HG03354 (cell line): ENCODE results near the gene PLB1.
"Not testable (repeated sequence)": the region's sequence is repeated elsewhere in the genome, so short reads cannot be mapped to it uniquely, and the experiment has no call there.

Source experiments
- ATAC-seq: cut with Tn5 transposase; IDR thresholded peaks from one replicate; pipeline ENCODE4 v1.9.1; 2021; ENCODE audit warnings: mild to moderate bottlenecking; ENCODE audit not compliant: unreplicated experiment, poor library complexity, severe bottlenecking

The PLB1 gene

GRCh38 chr2:28526527-28527132 lies 30.8 kb downstream of the PLB1 start:
- no peak for ATAC-seq

- no peak for ATAC-seq
These were observed 31.3 kb downstream of the PLB1 start for GRCh38 chr2:28527196-28527595.

- ATAC-seq: no peak
These were observed 32.3 kb downstream of the PLB1 start for GRCh38 chr2:28528206-28528605.

- no peak for ATAC-seq
These were observed 34.9 kb downstream of the PLB1 start for GRCh38 chr2:28530782-28531181.

- no peak for ATAC-seq
These were observed 36.5 kb downstream of the PLB1 start for GRCh38 chr2:28532399-28532798.

- no peak for ATAC-seq
These were observed 37.3 kb downstream of the PLB1 start for GRCh38 chr2:28533044-28533680.

GRCh38 chr2:28534817-28535216 lies 39.0 kb downstream of the PLB1 start:
- no peak for ATAC-seq

DNA sequence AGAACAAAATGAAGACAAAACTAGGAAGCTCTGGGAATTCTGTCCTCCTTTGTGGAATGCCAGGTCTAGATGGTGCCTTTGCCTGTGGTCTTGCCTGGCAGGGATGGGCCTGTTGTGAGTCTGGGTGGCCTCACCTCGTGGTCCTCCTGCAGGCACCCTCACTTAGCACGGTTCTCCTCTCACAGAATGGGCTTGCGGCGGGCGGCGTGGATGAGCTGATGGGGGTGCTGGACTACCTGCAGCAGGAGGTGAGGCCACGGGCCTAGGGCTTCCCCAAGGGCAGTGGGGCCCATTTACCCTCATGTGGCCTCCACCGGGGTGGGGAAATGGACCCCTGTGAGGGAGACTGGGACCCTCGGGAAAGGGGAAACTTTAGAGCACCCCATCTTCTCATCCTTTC lies 42.3 kb downstream of the PLB1 start:
- no peak for ATAC-seq

GRCh38 chr2:28538652-28539051 lies 42.8 kb downstream of the PLB1 start:
- no peak for ATAC-seq

DNA sequence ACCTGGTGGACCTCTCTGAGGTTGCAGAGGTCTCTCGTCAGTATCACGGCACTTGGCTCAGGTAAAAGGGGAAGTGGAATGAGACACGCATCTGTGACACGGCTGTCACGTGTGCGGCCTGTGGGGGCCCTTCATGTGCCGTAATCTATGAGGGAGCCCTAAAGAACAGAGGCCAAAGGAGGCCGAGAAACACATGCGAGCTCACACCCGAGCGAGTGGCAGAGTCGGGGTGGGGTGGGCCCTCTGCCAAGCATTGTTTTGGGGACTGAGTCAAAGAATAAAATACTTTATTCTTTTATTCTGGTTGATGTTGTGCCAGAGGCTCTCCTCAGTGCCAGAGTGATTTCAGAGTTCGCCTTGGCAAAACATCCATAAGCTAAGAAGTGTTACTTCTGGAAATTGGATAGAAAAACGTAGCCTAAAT lies 43.3 kb downstream of the PLB1 start:
- ATAC-seq: no peak

DNA sequence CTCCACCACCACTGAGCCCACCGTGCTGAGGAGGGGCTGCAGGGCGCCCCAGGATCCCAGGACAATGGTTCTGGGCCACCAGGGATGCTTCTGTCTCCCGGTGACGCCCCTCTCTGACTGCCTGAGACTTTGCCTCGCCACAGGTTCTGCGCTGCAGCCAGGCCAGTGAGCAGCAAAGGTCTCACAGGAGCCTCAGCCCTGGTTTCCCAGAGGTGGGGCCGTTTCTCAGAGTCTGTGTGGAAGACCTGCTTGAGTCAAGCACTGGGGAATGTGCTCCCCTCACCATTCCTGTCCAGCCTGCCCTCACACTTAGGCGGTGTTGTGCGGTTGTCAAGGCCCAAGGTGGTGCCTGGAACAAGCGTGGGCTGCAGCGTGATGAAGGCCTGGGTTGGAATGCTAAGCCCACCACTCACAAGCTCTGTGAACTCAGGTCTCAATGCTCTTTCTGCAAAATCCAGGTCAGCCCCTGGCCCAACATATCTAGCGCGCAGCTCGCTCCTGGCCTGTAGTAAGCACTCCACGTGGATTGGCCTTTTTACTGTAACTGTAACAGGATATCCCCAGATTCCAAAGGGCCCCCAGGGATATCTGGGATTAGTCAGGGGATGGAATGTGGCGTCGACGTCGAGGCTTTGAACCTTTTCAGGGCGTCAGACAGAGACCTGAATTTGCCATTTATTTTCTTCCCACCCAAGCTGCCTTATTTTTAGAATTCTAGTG lies 47.6 kb downstream of the PLB1 start:
- no peak for ATAC-seq

DNA sequence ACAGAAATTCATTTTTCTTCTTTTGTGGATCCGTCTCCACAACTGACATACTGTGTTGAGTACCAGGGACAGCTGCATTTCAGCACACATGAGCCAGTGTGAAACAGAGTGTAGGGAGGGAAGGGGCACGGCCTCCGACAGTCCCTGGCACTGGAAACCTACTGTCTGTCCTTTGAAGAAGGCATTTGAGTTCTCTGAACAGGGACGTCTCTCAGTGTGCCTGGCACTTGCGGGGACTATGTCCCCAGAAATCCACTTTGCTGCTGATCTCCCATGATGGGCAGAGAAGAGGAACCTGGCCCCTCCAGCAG lies 48.1 kb downstream of the PLB1 start:
- no peak for ATAC-seq

- ATAC-seq: no peak
These were observed 48.6 kb downstream of the PLB1 start for GRCh38 chr2:28544405-28544921.

- ATAC-seq: no peak
These were observed 49.2 kb downstream of the PLB1 start for GRCh38 chr2:28544922-28545589.

DNA sequence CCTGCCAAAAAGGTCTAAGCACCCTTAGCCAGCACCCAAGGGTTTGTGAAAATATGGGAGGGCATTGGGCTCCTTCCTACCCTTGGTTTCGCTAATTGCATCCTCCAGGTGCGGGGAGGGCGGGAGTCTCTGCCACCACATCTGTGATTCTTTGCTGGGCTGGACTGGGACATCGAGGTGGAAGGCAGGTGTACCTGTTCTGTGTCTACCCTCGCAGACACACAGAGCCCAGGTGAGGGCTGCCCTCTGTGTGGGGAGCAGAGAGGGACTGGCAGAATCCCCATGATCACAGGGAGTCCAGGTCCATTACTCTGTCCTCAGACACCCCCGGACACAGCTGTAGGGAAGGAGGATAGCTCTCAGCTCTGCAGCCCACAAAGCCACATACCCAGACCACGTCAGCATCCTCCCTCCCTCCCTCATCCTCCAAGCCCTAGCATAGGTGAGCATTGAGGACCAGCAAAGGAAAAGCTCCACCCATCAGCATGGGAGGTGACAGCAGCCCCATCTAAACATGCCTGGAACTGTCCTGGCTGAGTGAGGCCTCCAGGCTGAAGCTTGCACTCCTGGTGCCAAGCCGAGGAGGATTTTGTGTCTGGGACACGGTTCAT lies 49.8 kb downstream of the PLB1 start:
- no peak for ATAC-seq

- no peak for ATAC-seq
These were observed 50.4 kb downstream of the PLB1 start for GRCh38 chr2:28546242-28546641.

GRCh38 chr2:28547223-28547860 lies 51.5 kb downstream of the PLB1 start:
- ATAC-seq: no peak

DNA sequence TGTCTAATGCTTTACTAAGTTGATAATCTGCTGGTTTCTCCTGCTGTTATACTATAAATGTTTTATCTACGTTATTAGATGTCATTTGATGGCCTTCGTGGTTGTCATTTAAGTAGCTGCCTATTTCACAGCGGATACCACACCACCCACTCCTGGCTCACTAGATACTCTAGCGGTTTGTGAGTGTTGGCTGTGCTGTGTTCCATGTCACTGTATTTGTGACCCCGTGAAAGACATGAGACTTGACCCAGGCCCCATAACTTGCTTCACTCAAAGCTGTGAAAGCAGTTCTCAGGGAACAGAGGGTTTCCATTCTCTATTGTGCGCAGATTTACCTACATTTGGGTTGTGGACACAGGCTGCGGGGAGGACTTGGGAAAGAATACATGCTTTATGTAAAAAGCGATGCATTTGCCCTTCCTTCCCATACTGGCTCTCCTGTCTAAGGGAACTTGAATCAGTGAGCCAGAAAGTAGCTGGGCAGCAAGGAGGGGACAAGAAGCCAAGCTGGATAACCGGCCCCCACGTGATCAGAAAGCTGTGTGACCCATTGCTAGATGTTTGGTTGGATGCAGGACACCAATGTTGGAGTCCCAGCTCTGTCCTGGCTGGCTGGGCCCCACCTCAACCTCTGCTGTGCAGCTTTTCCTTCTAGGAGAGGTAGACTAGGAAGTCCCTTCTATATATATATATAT lies 52.2 kb downstream of the PLB1 start:
- ATAC-seq: no peak

- not testable (repeated sequence) for ATAC-seq
These were observed 54.5 kb downstream of the PLB1 start for GRCh38 chr2:28550345-28550744.
